ENCODE data around the gene RBM7.

Gene RBM7, protein sequence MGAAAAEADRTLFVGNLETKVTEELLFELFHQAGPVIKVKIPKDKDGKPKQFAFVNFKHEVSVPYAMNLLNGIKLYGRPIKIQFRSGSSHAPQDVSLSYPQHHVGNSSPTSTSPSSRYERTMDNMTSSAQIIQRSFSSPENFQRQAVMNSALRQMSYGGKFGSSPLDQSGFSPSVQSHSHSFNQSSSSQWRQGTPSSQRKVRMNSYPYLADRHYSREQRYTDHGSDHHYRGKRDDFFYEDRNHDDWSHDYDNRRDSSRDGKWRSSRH

DNA sequence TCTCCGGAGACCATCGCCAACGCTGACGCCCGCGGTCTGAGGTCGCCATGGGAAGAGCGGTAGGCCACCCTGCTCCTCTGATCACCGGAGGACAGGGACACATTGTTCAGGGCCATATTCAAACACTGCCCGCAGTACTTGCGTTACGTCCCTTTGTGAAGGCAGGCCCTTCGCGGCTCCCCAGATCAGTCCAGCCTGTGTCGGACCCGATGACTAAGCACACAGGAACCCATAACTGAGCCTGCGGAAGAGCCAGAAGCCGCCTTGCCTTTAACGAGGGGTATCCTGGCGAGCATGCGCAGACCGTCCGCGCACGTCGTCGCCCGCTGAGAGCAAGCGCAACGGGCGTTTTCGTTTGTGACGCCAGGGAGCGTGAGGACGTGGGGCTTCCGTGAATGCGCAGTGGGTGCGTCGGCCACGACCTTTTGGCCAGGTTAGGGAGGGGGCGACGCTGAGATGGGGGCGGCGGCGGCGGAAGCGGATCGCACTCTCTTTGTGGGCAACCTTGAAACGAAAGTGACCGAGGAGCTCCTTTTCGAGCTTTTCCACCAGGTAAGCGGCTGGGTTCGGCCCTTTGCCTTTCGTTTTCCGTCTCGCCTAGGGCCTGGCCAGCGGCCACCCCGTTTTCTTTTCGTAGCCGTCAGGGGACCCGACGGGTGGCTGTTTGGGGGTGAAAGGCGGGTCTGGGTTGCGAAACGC, at the start of gene RBM7, which contains the start of gene C11orf71:
Gene RBM7, plus strand, starts transcription at position 451 of the 699 bp plus-strand sequence. Its CDS starts 6 bp downstream, at position 457.
Gene C11orf71, minus strand, starts transcription at position 296 of the 699 bp plus-strand sequence. Its CDS starts 180 bp downstream, at position 116.
- DNase-seq = peak; percentile 97

DNA sequence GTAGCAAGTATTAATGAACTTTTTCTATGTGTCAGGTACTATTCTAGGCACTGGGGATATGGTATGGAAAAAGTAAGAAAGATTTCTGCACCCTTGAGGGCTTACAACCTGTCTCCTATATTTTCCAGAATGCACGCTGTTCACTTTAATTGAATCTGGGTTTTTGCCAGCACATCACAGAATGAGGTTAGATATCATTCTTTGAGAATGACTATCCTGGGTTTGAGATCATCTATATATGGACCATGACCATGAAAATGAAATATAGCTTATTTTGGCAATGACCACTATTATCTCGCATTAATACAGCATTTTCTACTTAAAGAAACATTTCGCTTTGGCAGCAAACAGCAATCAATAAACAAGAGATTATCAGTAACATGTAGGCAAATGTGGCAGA, 47.0 kb upstream of the RBM7 start:
- DNase-seq = no peak

DNA sequence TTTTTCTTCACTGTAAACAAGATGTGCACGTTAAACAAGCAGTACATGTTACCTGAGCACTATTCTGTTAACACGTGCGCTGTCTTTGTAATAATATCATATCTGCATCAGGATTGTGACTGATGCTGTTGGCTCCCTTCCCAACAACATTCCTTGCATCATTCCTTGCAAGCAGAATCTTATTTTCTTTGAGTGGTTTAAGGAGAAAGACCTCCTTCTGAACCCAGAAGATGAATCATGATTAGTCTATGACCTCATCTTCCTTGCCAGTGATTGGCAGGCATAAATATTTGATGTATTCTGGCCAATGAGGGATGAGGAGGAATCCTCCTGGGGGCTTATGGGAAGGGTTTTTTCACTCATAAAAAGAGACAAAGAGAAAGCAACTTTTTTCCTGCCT, 46.4 kb upstream of the RBM7 start:
- DNase-seq = no peak

DNA sequence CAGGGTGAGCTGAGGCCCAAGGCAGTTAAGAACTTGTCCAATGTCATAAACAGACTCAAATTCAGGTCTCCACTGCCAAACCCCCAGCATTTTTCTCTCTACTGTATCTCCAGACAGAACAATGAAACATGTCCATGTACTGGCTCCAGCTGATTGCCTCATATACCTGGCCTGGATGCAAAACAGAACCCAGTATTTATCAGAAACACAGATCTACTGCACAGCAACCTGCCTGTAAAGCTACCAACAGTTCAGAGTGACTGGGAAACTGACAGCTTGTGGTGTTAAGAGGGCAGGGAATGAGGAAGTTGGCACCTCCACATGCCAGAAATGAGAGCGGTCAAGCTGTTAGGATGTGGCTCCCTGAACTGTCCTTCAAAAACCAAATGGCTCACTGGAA, 41.8 kb upstream of the RBM7 start:
- DNase-seq = no peak

DNA sequence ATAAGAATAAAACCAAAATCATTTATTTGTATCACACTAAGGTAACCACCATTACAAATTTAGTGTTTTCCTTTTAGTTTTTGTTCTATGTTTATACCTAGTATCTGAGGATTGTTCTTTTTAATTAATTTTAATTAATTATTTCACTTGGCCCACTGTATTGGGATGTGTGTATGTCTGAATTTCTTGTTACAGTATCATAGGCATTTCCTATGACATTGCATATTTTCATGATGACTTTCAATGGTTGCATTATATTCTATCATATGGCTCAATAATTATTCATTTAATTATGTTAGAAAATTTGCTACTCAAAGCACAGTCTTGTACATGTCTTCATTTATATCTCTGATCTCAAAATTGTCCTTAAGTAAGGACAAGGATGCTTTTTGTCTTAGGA, 41.1 kb upstream of the RBM7 start:
- no peak for DNase-seq

DNA sequence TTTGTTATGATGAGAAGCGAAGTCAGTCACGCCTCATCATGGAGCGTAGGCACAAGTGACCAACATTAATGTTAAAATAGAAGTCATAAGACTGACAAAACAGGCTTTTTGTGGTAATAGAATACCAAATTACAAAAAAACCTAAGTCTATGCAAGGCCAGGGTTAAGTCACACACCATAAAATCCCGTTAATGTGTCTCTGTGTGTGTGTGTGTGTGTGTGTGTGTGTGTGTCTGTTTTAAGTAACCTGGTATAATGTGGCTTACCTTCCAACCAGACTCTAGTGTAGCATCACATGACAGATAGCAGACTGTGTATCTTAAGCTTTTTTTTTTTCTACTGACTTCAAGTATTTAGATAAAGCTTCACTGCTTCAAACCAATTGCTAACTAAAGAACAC, 38.1 kb upstream of the RBM7 start:
- no peak for DNase-seq

DNA sequence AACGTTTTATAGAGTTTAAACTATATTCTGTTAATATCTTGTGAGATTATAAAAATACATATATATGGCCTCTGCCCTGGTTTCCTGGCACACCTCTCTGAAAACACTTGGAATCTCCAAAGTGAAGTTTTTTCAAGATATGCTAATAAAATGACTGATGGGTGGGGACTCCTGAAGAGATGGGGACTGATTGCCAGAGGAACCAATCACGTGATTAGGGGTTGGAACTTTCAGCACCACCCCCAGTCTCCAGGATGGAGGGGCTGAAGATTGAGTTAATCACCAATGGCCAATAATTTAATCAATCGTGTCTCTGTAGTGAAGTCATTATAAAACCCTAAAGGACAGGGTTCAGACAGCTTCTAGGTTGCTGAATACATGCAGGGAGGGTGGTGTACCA, 37.5 kb upstream of the RBM7 start:
- DNase-seq = no peak

DNA sequence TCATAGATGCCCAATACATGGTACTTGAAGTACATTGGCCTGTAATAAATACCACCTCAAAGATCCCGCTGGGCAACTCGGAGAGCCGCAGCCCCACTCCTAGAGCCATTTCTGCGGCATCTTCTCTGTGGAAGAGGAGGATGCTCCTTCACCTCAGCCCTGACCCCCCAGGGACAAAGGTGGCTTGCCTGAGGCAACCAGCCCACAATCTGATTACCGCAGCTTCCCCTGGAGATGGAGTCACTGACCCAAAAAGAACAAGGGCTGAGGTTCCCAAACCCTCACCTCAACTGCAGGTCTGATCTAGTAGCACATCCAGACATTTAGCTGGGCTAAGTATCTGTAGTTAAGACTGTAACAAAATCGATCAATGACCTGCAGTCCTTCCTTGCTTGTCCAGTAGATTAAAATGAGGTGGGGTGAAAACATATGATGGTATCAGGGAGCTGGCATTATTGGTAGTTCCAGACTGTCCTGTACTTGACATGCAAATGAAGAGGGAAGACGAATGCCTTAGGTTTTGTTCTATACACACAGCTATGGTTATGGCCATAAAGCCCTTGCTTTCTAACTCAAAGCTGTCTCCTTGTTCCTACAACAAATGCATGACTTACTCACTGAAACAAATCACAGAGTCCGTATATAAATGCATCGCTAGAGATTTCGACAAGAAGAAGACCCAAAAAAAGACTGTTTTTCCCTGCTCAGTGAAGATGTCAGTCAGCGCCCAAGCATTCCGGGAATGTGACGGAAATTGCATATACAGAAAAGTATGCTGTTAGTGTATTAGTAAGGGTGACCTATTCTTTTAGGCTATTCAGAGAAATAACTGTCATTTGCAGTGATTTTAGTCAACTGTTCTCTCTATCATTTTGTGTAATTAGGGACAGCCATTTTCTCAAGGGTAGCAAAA, 33.9 kb upstream of the RBM7 start:
- DNase-seq = no peak

DNA sequence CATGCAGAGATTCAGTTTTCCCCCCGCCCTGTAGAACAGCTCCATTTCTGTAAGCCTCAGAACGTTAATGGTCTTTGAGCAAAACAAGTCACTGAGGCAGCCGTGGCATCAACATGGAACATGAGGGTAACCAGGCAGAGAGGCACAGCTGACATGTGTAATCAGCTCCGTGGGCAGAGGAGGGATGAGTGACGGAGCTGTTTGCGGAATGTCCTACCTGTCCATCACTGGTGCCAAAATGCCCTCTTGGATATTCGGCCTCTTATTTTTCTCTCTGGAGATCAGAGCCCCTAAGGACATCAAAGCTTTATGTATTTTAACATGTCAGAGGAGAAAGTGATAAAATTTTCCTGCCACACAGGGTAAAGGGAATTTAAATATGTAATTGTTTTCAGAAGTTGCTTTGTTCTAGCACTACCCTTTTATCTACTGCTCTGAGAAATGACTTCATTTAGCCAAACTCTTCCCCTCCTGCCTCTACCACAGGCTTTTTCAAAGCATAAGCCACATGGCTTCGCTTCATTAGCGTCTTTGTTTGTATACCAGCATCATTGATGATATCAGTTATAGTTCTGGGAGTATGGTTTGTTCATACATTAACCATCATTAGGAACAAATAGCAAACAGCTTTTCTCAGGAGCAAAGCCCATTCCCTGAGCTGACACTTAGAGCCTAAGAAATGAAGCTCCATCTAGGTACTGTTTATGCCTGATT, 33.1 kb upstream of the RBM7 start:
- DNase-seq = no peak

DNA sequence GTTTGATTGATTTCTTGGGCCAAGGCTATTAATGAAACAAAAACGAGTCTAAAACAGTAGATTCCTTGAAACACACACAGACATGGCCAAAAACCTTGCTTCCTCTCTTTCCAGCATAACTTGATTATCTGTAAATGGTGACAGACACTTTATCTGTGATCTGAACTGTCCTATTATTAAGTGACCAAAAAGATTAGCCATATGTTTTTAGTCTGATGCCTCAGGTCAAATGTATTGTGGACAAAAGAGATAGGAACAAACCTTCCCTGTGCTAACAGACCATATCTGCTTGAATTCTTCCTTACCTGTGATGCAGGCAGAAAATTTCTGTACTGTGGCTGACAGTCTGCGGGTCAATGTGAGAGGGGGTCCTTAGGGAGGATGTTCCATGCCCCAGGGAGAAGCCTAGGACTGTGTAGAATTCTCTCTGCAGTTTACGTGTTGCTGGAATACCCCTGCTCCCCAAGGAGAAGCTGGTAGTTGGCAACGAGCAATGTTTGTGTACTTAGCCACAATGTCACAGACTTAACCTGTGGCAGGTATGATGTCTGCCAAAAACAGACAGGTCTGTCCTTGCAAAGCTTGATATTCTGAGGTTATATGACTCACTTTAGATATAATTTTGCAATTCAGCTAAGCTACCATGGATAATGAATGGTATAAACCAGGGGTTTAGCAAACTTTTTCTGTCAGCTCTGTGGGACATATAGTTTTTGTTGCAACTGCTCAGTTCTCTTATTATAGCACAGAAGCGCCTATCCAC, 31.4 kb upstream of the RBM7 start:
- no peak for DNase-seq

DNA sequence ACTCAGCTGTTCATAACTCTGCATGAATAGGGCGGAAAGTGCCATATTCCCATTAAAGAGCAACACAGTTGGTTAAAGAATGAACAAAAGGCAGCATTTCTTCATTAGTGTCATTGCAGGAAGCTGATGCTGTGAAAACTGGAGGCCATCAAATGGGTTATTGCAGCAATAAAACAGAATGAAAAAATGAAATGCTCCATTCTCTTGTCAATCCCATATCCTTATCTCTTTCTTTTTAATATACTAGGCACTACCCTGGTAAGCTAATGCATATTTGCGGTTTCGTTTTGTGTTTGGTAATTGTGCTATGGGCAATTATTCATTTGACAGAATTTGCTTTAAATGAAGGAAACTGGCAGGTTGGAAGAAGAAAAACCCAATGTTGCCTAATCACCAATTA, 25.4 kb upstream of the RBM7 start:
- DNase-seq = no peak

DNA sequence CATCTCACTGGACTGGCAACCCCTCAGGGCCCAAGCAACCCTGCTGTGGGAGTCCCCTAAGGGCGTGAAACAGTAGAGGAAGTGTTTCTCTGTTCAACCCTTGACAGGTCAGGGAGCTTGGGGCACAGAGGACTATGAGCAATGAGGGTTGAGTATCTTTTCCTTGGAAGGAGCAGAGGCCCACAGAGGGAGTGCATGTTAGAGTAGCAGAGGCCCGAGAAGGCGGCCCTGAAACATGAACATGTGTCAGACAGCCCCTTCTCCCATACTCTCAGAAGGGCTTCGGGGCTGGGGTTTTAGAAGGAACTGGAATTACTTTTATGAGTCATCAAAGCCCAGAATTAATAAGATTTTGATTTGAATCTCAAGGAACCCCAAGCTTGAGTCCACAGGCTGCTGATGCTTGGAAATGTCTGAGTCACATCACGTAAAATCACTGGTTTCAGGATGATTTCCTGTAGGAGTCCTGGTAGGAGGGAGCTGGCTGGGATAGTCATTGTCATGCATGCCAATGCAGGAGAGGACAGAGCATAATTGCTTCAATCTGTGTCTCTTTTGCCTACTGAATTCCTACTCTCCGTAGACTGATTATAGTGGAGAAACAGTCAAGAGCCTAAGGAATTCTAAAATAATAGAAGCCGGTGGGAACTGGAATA, 22.7 kb upstream of the RBM7 start:
- DNase-seq = no peak

DNA sequence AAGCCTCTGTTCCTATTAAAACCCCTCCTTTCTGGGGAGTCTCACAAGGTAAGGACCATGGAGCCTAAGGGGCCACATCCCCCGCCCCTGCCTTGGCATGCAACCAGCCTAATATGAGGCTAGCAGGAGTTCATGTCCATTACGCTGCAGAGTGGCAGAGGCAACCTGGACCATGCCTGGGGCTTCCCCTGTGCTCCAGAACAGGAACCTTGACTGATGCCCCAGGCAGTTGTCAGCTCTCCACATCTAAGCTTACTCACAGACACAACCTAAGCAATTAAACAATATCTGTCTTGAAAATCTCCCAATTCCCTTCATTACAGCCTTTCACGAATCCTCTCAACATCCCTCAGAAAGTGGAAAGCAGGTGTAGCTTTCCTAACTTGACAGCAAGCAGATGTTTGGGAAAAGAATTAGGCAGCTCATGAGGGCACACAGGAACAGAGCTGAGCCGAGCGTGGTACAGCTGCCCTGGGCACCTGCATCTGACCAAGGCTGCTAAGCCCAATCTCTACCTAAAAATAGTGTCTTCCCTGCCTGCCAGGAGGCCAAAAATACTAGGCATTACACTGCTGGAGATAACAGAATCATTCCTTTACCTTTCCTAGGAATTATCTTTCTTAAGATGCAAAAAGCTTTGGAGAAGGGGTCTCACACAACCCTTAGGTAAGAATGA, 20.9 kb upstream of the RBM7 start:
- no peak for DNase-seq

DNA sequence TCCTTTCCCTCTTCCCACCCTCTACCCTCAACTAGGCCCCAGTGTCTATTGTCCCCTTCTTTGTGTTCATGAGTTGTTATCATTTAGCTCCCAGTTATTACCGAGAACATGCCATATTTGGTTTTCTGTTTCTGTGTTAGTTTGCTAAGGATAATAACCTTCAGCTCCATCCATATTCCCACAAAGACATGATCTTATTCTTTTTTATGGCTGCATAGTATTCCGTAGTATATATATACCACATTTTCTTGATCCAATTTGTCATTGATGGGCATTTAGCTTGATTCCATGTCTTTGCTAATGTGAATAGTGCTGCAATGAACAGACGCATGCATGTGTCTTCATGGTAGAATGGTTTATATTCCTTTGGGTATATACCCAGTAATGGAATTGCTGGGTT, 18.0 kb upstream of the RBM7 start:
- DNase-seq = no peak

DNA sequence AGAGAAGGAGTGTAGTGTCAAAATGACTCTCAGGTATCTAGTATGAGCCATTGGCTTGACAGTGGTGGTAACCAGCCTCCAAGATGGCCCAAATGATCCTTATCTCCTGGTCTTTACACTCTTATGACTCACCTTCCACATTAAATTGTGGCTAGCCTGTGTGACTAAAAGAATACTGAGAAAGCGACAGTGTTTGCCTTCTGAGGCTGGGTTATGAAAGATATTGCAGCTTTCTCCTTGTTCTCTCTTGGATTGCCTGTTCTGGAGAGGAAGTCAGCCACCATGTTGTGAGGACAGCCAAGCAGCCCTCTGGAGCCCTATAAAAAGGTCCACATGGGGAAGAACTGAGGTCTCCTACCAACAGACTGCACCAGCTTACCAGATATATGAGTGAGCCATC, 16.0 kb upstream of the RBM7 start:
- no peak for DNase-seq

DNA sequence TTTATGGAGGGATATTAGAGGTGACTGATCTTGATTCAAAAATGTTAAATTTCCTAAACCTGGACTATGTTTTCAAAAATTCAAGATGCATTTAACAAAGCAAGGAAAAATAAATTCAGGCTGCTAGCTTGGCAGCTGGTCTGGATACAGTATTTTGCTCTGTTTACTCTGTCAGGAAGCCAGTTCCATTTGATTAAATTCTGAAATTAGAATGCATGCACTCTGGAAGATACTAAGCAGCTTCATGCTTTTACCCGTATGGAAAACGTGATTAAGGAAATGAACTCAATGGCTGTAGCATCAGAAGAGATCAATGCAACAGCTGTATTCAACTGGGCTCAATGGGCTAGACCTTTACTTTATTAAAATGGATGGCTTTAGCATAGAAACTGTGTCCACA, 14.3 kb upstream of the RBM7 start:
- DNase-seq = no peak

DNA sequence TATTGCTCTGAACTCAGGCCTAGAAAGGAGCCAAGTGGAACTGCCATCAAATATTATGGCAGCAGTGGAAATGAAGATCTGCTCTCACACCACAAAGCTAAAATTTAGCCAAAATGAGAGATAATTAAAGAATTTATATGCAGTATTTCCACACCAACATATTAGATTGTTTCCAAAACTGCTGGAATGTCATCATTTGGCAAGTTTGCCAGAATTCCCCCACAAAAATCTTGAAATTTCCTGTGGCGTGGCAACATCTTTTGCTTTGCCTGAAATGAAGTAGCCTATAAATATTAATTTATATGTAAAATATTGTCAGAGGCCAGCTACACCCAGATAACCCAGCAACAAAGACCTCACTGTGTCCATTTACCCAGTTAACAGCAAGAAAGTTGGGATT, 13.9 kb upstream of the RBM7 start:
- DNase-seq = no peak

DNA sequence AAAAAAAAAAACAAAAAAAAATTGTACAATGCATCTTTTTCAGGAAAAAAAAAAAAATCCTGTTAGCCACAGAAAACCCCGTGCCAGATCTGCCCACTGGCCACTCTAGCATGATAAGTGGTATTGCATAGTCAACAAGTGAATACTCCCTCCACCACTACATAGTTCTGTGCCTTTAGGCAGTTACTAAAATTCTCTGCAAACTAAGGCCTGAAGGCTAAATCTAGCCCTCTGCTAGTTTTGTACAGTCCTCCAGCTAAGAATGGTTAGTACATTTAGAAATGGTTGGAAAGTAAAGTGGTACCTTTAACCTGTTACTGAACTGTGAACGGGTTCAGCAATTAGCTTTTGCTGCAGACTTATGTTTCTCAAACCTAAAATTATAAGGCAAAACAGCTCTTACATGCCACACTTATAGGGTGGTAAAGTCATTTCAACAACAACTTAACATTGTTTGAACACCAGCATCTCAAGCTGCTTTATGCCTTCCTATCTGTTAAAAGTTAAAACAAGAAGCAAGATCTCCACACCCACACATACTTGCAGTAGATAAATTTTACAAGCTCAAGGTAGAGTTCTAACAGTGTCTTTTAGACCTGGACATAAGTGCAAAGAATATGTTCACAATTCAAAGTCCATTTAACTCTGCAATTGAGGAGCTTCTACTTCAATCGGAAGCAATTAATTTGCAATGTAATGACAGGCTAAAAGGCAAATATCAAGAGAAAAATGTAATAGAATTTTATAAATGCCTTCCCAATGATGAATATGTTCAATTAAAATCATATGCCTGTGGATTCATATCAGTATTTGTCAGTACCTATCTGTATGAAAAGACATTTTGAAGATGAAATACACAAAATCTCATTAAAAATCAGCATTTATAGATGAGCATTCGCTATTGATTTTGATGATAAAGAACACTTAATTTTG, 7.5 kb upstream of the RBM7 start:
- no peak for DNase-seq

DNA sequence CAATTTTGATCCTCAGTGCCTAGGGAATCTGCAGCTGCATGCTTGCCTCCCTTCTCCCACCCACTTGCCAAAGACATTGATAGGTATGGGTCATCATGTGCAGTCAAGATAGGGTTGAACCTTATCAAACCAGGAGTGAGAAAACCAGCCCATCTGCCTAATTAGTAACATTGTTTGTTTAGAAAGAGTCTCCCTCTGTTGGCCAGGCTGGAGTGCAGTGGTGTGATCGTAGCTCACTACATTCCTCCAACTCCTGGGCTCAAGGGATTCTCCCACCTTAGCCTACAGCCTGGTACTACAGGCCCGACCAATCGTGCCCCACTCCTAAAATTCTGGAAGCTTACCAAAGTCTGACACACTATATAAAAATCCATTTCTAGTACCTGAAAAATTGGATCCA, 4.7 kb upstream of the RBM7 start:
- DNase-seq = no peak

DNA sequence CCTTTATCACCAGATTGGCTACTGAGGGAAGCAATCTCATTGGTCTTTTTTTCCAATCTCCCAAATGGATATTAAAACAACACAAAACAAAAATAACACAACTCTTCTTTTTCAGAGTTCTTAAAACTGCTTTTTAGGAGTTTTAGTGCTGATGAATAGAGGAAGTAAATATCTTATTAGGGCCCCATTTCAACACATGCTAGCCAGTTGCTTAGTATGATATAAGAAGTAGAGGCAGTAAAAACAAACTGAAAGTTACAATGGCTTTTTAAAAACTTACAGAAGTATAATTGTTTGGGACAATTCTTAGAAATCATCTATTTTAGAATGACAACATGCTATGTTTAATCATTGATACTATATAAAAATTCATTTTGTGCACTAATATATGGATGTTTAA, 3.5 kb upstream of the RBM7 start:
- DNase-seq = no peak
